GM19468 (cell line): ENCODE measurements around the gene CLEC1A.

Experiments
- ATAC-seq: cut with Tn5 transposase; IDR thresholded peaks from one replicate; pipeline ENCODE4 v1.9.1; 2021; ENCODE audit warnings: mild to moderate bottlenecking, moderate library complexity, moderate number of reproducible peaks; ENCODE audit not compliant: unreplicated experiment; ENCODE audit errors: extremely low read depth

The CLEC1A gene, protein sequence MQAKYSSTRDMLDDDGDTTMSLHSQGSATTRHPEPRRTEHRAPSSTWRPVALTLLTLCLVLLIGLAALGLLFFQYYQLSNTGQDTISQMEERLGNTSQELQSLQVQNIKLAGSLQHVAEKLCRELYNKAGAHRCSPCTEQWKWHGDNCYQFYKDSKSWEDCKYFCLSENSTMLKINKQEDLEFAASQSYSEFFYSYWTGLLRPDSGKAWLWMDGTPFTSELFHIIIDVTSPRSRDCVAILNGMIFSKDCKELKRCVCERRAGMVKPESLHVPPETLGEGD

DNA sequence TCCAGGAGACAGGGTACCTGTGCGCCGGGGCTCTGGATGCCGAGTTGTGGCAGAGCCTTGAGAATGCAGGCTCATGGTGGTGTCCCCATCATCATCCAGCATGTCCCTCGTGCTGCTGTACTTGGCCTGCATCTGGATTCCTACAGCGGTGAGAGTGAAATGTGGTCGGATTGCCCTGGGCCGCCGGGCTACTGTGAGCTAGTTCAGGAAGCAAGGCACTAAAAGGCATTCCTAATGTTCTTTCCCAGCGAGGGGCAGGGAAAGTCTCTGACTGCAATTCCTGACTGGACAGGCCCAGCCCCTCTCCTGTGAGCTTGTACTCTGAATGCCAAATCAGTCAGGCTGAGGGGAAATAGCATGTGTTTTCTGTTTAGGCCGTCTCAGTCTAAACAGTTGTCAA, at the start of gene CLEC1A:
CLEC1A (minus strand) TSS at position 195 of the 400 bp plus-strand sequence; CDS start at position 132, 63 bp downstream.
- ATAC-seq: no peak

DNA sequence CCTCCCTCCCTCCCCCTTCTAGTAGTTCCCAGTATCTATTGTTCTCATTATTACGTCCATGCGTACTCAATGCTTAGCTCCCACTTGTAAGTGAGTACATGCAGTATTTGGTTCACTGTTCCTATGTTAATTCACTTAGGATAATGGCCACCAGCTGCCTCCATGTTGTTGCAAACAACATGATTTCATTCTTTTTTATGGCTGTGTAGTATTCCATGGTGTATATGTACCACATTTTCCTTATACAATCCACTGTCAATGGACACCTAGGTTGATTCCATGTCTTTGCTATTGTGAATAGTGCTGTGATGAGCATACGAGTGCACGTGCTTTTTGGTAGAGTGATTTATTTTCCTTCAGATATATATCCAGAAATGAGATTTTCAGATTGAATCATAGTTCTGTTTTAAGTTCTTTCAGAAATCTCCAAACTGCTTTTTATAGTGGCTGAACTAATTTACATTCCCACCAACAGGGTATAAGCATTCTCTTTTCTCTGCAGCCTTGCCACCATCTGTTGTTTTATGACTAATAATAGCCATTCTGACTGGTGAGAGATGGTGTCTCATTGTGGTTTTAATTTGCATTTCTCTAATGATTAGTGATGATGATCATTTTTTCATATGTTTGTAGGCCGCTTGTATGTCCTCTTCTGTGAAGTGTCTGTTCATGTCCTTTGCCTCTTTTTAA, 49.1 kb upstream of the CLEC1A start:
- peak; percentile 63 for ATAC-seq

DNA sequence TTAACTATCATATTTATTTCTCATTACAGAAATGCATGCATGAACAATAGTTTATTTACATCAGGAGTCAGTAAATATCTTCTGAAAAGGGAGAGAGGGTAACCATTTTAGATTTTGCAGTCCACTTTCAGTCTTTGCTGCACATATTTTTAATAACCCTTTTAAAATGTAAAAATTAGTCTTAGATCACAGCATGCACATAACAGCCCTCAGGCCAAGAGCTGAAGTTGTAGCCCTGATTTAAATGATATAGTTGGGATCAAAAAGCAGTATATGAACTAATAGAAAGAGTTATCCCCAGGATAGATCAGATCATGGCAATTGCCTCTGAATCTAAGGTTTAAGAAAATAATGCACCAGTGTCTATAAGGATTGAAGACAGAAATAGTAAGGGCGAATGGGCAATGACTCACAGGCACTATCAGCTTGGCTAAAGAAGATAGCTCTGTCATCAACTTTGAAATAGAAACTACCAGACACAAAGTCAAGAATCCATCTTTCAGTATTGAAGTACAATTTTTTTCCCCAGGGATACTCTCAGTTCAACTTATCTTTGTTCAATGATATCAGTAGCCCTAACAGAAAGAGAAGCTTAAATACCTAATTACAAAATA, 44.3 kb upstream of the CLEC1A start:
- no peak for ATAC-seq

DNA sequence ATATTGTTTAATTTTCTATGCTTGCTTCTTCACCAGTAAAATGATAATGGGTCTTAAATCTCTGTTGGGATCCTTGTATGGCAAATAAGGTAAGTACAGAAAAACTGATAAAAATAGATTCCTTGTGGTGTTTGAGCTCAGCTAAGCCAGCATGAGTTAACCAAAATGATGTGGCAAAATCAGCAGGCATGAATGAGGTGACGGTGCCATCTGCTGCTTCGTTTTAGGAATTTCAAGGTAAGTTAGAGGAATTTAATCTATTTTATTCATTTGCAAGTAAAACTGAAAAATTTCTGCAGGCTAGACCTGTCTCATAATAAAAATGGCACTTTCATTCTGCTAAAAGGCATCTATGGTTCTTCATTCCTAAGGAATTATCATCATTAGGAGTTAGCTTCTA, 41.2 kb upstream of the CLEC1A start:
- ATAC-seq: no peak

DNA sequence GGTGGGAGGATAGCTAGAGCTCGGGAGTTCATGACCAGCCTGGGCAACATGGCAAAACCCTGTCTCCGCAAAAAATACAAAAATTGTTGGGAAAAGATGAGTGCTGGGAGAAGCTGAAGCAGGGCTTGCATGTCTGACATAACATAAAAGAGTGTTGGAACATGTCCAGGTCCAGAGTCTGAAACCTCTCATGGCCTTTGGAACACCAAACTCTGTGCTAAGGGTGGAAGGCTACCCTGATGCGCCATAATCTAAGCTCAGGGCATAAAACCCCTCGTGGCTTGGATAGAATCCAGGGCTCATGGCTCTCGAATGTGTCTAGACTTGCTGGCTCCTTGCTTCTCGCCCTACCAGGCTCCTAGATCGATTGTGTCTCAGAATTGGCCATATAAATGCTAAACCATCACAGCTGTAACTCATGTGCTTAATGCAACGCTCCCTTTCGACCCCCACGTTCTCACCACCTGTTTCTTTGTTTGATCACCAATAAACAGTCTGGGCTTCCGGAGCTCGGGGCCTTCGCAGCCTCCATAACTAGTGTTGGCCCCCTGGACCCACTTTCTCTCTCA, 37.9 kb upstream of the CLEC1A start:
- ATAC-seq: no peak

DNA sequence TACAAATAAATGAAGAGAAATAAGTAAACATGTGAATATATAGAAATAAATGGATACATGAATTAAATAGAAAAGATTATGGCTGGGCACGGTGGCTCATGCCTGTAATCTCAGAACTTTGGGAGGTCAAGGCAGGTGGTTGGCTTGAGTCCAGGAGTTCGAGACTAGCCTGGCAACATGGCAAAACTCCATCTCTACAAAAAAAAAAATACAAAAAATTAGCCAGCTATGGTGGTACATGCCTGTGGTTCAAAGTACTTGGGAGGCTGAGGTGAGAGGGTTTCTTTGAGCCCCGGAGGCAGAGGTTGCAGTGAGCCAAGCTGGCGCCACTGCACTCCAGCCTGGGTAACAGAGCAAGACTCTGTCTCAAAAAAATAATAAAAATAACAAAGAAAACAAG, 36.3 kb upstream of the CLEC1A start:
- no peak for ATAC-seq

DNA sequence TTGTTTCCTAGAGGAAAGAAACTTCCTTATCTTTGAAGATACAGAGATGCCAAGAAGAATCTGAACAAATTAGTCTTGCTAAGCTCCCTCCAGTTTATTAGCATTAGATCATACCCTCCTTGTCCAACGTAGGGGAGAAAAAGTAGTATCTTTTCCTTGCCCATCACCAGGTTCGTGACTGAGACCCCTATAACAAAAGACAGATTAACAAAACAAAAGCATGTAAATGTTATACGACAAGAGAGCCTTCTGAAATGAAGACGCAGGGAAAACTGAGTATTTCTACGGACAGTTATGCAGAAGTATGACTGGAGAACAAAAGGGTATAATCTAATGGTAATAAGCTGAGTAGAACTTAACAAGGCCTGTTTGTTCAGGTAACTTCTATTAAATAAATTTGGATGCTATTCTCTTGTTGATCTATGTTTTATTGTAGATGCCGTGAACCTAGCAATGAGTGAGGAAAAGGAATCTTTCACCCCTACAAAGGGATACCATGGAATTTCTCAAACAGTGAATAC, 34.1 kb upstream of the CLEC1A start:
- ATAC-seq: no peak

DNA sequence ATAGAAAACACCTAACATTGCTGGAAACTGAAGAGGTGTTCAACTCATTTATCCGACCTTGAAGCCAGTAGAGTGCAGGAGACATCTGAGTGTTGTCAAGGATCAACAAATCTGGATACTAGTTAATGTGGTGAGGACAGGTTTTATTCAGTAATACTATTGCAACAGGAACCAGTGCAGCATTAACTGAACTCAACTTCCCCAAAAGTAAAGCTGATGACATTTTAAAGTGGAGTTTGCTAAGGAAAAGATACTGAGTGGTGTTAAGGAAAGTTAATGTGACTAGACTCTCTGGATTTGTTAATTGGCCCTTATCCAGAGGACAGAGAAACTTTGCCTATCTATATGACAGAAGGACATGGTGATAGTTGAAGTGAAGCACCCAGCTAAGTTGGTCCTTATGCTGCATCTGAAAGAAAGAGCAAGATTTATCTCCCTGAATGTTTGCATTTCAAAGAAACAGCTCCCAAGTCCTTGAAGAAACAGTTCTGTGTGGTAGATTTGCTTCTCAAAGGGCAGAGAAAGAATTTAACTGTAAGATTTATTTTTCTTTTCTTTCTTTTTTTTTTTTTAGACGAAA, 32.4 kb upstream of the CLEC1A start:
- ATAC-seq: no peak

DNA sequence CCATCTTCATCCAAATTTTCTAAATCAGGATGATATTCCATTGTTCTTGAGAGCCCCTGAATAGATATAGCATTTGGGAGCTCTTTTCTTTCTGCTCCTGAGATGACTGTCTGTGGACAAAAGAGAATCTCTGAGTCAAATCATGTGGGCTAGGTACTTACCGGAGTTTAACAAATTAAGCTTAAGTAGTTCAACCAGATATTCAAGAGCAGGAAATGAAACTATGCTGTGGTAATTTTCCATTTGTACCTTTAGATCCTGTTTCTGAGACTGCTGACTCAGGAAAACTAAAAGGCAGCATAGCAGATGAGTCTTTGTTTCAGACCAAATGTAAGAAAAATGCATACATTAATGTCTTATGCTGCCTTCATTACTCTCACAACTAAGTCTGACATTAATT, 31.3 kb upstream of the CLEC1A start, which contains the start of gene CLEC7A:
CLEC7A (minus strand) TSS at position 158 of the 400 bp plus-strand sequence; CDS start at position 41, 117 bp downstream.
- no peak for ATAC-seq

DNA sequence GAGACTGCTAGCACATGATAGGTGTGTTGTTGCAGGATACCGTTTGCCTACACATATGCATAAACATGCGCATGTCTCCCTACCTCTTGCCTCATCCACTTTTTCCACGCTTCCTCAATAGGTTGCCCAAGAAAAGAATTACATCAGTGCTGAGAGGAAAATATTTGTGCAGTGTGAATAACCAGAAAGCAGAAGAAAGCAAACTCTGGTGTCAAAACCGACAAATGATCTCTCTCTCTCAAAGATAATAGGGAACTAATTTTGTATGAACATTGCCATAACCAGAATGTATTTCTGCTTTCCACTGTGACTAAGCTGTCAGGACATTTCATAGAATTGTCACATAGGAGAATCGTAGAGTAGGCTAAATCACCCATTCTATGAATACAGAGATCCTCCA, 29.9 kb upstream of the CLEC1A start:
- ATAC-seq: no peak

DNA sequence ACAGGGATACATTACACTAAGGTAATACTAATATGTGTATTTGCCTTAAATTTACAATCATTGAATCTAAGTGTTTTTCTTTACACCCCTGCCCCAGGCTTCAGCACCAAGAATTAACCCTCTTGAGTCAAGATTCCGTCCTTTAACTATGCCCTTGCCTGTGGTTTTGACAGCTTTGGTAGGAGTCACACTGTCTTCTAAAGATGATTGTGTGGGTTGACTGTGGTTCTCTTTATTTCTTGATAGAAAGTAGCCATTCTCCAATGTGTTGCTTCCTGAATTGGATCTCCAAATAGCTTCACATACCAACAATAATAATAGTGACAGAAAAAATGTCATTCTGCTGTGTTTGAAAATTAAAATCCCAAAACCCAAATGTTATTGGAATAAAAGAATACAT, 27.6 kb upstream of the CLEC1A start:
- ATAC-seq: no peak

DNA sequence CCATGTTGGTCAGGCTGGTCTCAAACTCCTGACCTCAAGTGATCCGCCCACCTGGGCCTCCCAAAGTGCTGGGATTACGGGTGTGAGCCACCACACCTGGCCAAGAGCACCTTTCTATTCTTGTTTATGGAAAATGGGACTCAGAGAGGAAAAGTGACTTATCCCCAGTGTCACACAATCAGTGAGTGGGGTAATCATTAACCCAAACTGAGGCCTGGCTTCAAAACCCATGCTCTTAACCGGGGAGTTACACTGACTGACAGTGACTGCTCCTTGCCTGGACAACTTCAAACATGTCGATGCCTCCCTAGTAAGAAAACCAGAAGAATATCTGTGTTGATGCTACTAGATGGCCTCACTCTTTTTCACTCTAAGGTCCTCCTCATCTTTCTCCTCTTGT, 23.9 kb upstream of the CLEC1A start:
- ATAC-seq: no peak

DNA sequence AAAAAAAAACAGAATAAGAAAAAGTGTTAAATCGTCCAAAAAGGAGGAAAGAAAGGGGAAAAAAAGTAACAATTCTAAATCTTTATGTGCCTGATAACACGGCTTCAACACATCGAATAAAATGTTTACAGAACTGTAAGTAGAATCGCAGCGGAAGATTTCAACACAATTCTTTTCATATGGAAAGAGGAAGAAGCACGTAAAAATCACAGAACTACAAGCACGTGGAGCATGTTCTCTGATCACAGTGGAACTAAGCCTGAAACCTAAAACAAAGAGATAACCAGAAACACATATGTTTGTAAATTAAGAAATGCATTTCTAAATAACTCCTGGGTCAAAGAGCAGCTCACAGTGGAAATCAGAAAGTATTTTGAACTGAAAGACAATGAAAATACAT, 22.5 kb upstream of the CLEC1A start:
- ATAC-seq: no peak

DNA sequence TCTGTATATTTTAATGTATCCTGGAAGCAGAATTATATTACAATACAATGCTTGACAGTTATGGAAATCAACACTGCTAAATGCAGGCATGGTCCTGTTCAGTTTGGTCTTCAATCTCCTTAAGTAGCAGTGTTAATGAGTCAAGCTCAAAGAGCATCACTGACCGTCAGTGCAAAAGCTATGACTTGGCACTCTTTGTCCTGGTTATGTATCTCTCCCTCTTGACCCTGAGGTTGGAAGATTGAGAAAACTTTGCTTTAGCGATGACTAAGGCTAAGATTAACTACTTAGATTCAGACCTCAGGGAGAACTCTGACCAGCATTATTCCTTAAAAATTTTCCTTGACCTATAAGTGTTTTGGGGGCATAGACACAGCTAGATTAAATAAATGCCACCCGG, 20.3 kb upstream of the CLEC1A start:
- ATAC-seq: no peak

DNA sequence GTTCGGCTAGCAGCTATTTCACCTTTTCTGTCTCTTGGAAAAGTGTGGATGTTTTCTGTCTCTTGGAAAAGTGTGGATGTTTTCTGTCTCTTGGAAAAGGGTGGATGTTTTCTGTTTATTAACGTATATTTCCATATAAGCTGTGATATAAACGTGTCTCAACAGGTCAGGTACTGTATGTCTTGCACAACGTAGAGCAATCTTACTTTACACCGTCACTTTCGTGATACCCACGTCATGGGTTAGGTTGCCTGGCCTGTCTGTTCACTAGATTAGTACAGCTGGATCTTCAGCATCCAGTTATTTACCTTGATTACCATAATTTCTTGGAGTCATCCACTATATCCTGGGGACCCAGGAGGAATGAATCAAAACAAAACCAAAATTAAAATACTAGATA, 17.1 kb upstream of the CLEC1A start:
- no peak for ATAC-seq

DNA sequence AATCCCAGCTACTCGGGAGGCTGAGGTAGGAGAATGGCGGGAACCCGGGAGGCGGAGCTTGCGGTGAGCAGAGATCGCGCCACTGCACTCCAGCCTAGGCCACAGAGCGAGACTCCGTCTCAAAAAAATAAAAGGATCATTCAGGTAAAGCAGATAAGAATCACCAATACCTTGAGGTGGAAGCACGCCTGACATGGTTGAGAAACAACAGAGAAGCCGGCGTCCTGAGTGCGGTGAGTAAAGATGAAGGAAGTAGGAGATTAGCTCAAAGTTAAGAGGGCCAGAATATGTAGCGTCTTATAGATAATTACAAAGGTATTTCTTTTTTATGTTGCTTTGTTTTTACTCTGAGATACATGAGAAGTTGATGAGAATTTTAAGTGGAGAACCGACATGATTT, 16.5 kb upstream of the CLEC1A start:
- no peak for ATAC-seq

DNA sequence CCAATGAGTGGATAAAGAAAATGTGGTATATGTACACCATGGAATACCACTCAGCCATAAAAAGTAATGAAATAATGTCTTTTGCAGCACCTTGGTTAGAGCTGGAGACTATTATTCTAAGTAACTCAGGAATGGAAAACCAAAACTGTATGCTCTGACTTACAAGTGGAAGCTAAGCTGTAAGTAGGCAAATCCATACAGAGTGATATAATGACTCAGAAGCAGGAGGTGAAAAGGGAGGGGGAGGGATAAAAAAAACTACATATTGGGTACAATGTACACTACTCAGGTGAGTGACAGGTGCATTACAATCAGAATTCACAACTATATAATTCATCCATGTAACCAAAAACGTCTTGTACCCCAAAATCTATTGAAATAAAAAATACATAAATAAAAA, 15.1 kb upstream of the CLEC1A start:
- ATAC-seq: no peak

DNA sequence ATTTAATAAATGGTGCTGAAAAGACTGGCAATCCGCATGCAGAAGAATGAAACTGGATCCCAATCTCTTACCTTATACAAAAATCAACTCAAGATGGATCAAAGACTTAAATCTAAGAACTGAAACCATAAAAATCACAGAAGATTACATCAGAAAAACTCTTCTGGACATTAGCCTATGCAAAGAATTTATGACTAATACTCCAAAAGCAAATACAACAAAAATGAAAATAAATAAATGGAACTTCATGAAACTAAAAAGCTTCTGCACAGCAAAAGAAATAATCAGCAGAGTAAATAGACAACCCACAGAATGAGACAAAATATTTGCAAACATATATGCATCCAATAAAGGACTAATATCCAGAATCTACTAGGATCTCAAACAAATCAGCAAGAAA, 14.3 kb upstream of the CLEC1A start:
- ATAC-seq: no peak

DNA sequence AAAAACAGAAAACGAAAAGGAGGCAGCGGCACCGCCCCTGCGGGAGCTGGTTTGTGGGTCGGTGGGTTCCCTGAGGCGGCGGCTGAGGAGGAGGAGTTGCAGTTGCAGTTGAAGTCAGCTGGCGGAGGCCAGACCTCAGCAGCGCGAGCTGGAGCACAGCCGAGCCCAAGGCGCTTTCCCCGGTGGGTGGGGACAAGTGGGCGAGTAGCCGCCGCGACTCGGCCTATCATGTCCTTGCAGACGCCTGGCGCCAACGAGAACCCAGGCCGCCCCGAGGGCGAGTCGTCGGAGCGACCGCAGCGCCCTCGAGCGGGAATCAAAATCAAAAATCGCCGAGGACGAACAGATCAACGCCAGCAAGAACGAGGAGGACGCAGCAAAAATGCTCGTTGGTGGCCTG, 12.7 kb upstream of the CLEC1A start:
- ATAC-seq: no peak

DNA sequence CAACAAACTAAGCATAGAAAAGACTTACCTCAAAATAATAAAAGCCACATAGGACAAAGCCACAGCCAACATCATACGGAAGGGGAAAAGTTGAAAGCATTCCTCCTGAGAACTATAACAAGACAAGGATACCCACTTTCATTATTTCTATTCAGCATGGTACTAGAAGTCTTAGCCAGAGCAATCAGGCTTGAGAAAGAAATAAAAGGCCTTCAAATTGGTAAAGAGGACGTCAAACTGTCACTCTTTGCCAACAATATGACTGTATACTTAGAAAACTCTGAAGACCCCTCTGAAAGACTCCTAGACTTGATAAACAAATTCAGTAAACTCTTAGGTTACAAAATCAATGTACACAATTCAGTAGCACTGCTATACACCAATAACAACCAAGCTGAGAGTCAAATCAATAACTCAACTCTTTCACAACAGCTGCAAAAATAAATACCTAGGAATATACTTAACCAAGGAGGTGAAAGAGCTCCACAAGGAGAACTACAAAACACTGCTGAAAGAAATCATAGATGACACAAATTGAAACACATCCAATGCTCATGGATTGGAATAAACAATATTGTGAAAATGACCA, 11.6 kb upstream of the CLEC1A start:
- ATAC-seq: no peak
